BJ (cell line): ENCODE measurements around the gene CTIF. TPM values are rescaled to one million over a fixed set of nuclear protein-coding genes. Genes with fewer than 3 reads are reported as not detected.
A peak's percentile ranks its signal among the peaks of the same experiment; 100 is the strongest.

Experiments
- CTCF ChIA-PET: fragments of 350-600 bp; formaldehyde crosslinking; extraction: SDS; loops from one replicate; lab custom pipeline; 2021; ENCODE audit warnings: antibody characterized with exemption, inconsistent platforms; lab: Yijun Ruan, JAX
- POLR2A ChIA-PET: fragments of 300-600 bp; sonication (Branson Sonifier 250); formaldehyde crosslinking; extraction: SDS; loops from one replicate; lab custom pipeline; 2021; ENCODE audit warnings: antibody characterized with exemption; lab: Charles Lee
- DNase-seq: peaks from one replicate; pipeline ENCODE4 v3.0.0-alpha.2; 2011; ENCODE audit warnings: low read depth
- H3K27me3 ChIP-seq: 2 replicates; pipeline ENCODE4 v1.6.0; 2011; ENCODE audit warnings: low read length; ENCODE audit not compliant: control insufficient read depth, insufficient read depth
- H3K36me3 ChIP-seq: 2 replicates; pipeline ENCODE4 v1.5.1; 2011; ENCODE audit warnings: low read length; ENCODE audit not compliant: control insufficient read depth, insufficient read depth
- H3K4me3 ChIP-seq: 2 replicates; pipeline ENCODE4 v1.5.1; 2011; ENCODE audit warnings: low read depth, mild to moderate bottlenecking, control low read depth, low read length
- CTCF ChIP-seq: IDR thresholded peaks from 2 replicates; pipeline ENCODE4 v1.5.1; 2011; ENCODE audit warnings: low read depth, mild to moderate bottlenecking, control low read depth, inconsistent platforms, low read length, moderate library complexity; ENCODE audit not compliant: insufficient read depth
- polyA plus RNA-seq: library from polyadenylated mRNA; depleted of rRNA; stranded (reverse); fragments of >200 nt; gene quantifications from 2 replicates; pipeline ENCODE4 v1.2.3, GENCODE V29; 2011

The CTIF gene
- polyA plus RNA-seq, 1 experiment = 105 TPM

DNA sequence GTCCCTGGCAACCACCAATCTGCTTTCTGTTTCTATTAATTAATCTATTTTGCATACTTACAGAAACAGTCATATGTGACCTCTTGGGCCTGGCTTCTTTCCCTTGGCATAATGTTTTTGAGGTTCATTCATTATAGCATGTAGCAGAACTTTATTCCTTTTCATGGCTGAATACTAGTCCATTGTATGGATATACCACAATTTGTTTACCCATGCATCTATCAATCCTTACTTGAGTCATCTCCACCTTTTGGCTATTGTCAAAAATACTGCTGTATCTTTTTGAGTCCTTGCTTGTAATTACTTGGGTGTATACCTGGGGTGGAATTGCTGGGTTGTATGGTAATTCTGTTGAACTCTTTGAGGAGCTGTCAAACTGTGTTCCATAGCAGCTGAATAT, 126.8 kb downstream of the CTIF start:
- ChIA-PET CTCF (interaction anchor here (1.1 to 2.9 kb wide), 5 partner anchors 85 to 802 kb away, joined by 3 to 35 read pairs (median 5); no protein-coding TSS in a partner anchor), POLR2A (no interaction called here)
- Histone ChIP-seq H3K4me3 (no peak overlapping the region), H3K36me3 (peaks cover 33% of the 10 kb centered on the region), H3K27me3 (no peaks in the 10 kb centered on the region)
- no peak for TF ChIP-seq CTCF
- DNase-seq = no peak

DNA sequence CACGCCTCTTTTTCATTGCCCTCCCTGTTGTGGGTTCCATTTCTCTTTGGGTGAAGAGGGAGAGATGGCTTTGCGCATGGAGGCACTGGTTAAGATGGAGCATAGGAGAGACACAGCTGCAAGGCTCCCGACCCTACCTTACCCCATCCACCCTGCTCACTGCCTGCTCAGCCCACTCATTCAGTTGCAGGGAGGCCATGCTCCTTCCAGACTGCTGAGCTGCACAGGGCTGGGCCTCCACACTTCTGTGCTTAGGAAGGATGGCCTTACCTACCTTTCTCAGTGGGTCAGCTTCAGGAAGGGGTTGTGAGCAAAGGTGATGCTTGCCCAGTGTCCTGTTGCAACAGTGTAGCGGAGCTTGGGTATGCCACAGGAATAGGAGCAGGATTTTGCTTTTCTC, 127.8 kb downstream of the CTIF start:
- no peak for DNase-seq
- no peak for TF ChIP-seq CTCF
- CTCF ChIA-PET = interaction anchor here (2.9 kb wide), 1 partner anchor 191 kb away, joined by 20 read pairs; no protein-coding TSS in a partner anchor
- peaks cover 40% of the 10 kb centered on the region for H3K36me3 ChIP-seq
- H3K27me3 ChIP-seq = no peaks in the 10 kb centered on the region
- POLR2A ChIA-PET = no interaction called here
- no peak overlapping the region for H3K4me3 ChIP-seq

DNA sequence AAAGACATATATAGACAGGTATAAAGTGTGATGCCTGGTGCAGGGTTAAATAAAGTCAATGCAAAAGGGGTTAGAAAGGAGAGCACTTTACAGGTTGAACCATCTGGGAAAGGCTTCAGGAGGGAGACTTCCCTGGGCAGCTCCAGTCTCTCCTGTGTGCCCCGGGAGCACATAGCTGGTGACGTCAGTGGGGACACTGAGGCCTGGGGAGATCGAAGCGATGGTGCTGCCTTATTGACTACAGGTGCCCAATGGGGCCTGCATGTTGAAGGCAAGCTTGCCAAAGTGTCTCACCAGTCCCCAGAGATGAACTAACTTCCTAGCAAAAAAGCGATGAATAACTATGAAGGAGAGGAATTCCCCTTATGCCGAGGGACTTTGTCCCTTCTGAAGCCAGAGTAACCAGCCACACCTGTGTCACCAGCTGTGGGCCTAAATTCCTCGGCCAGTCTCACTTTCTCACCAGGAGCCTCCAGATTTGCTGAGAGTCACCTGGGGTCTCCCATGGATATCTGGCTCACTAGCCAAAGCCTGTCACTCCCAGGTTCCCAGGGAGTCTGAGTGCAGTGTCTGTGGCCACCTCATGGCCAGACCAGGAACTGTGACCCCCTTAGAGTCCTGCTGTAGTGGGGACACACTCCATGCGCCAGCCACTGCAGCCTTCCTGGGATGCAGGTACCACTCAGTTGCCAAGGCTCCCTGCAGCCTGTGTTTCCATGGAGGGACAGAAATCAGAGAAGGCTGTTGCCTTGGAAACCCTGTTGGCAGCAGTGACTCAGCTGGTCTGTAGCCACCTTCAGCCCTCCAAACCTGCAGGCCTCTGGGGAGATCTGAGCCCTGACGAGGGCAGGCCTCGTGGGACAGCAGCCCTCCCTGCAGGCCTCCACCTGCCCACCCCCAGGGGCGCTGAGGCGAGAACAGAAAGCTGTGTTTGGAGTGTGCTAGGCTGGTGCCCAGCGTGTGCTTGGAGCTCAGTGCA, 128.7 kb downstream of the CTIF start:
- H3K36me3 ChIP-seq = peaks cover 40% of the 10 kb centered on the region
- TF ChIP-seq CTCF = peak; percentile 43
- H3K4me3 ChIP-seq = no peak overlapping the region
- CTCF ChIA-PET = interaction anchor here (1.0 to 2.9 kb wide), 3 partner anchors 45 to 192 kb away, joined by 4 to 20 read pairs (median 5); no protein-coding TSS in a partner anchor
- POLR2A ChIA-PET = no interaction called here
- no peak for DNase-seq
- no peaks in the 10 kb centered on the region for H3K27me3 ChIP-seq

- DNase-seq = no peak
- TF ChIP-seq CTCF = peak; percentile 5; the same call in 1 of the 2 replicates
- ChIA-PET POLR2A (no interaction called here), CTCF (interaction anchor here (0.7 to 2.9 kb wide), 5 partner anchors 46 to 193 kb away, joined by 3 to 20 read pairs (median 4); no protein-coding TSS in a partner anchor)
- peaks cover 38% of the 10 kb centered on the region for H3K36me3 ChIP-seq
- no peaks in the 10 kb centered on the region for H3K27me3 ChIP-seq
- H3K4me3 ChIP-seq = no peak overlapping the region
Observed at GRCh38 chr18:48668466-48669179, 129.8 kb downstream of the CTIF start.
